HepG2 (cell line): ENCODE data around the gene FNDC3B. TPM values are rescaled to one million over a fixed set of nuclear protein-coding genes. Genes with fewer than 3 reads are reported as not detected.

ENCODE experiments used
- CBX5 ChIP-seq: sonication (generic); formaldehyde crosslinking; IDR thresholded peaks from 2 replicates; pipeline ENCODE4 v1.4.0; 2020; ENCODE audit warnings: missing genetic modification reagents, borderline replicate concordance
- KLF16 ChIP-seq, 2 experiments: sonication (generic) in 1 of 2; formaldehyde crosslinking in 1 of 2; IDR thresholded peaks; 2 replicates each; pipeline versions ENCODE4 v1.6.1 to v1.8.0; 2016 to 2023; ENCODE audit warnings: missing genetic modification reagents in 2 of 2, missing compliant biosample characterization in 1 of 2
- KLF6 ChIP-seq: IDR thresholded peaks from 2 replicates; pipeline ENCODE4 v1.8.0; 2016; ENCODE audit warnings: missing biosample characterization, missing genetic modification reagents
- NCOR1 ChIP-seq: fragments of 200-600 bp; sonication (generic); IDR thresholded peaks from 2 replicates; pipeline ENCODE4 v1.7.0; 2017; ENCODE audit warnings: antibody characterized with exemption, low read length, borderline replicate concordance
- RORA ChIP-seq: sonication (generic); formaldehyde crosslinking; IDR thresholded peaks from 2 replicates; pipeline ENCODE4 v1.5.0; 2020; ENCODE audit warnings: mild to moderate bottlenecking, missing genetic modification reagents, moderate library complexity
- SSRP1 ChIP-seq: IDR thresholded peaks from 2 replicates; pipeline ENCODE4 v1.6.1; 2016; ENCODE audit warnings: control low read depth
- ZFP36L1 ChIP-seq: sonication (generic); formaldehyde crosslinking; IDR thresholded peaks from 2 replicates; pipeline ENCODE4 v1.8.0; 2022; ENCODE audit warnings: mild to moderate bottlenecking, missing genetic modification reagents, moderate library complexity
- ZNF230 ChIP-seq: sonication (generic); formaldehyde crosslinking; IDR thresholded peaks from 2 replicates; pipeline ENCODE4 v1.4.0; 2020; ENCODE audit warnings: mild to moderate bottlenecking, missing genetic modification reagents
- ZNF326 ChIP-seq: sonication (generic); formaldehyde crosslinking; IDR thresholded peaks from 2 replicates; pipeline ENCODE4 v1.4.0; 2020; ENCODE audit warnings: missing genetic modification reagents, borderline replicate concordance
- ZNF547 ChIP-seq: sonication (generic); formaldehyde crosslinking; IDR thresholded peaks from 2 replicates; pipeline ENCODE4 v1.5.1; 2020; ENCODE audit warnings: mild to moderate bottlenecking, missing genetic modification reagents
- ZNF564 ChIP-seq: sonication (generic); formaldehyde crosslinking; IDR thresholded peaks from 2 replicates; pipeline ENCODE4 v1.8.1; 2023; ENCODE audit warnings: mild to moderate bottlenecking, missing genetic modification reagents
- ZNF607 ChIP-seq: sonication (generic); formaldehyde crosslinking; IDR thresholded peaks from 2 replicates; pipeline ENCODE4 v1.5.1; 2020; ENCODE audit warnings: missing genetic modification reagents, mild to moderate bottlenecking, borderline replicate concordance
- ZNF780A ChIP-seq: sonication (generic); formaldehyde crosslinking; IDR thresholded peaks from 2 replicates; pipeline ENCODE4 v1.8.0; 2022; ENCODE audit warnings: mild to moderate bottlenecking, missing genetic modification reagents, moderate library complexity
- ZSCAN21 ChIP-seq: sonication (generic); formaldehyde crosslinking; IDR thresholded peaks from 2 replicates; pipeline ENCODE4 v1.8.0; 2022; ENCODE audit warnings: mild to moderate bottlenecking, missing genetic modification reagents, moderate library complexity, borderline replicate concordance
- polyA plus RNA-seq, 8 experiments: library from polyadenylated mRNA; depleted of rRNA in 3 of 8; stranded (reverse) in 7 of 8; unstranded in 1 of 8; fragments of >200 nt; fragmentation: Illumina TruSeq in 4 of 8; extraction: Trizol in 4 of 8; gene quantifications; 2 replicates each; pipeline versions ENCODE4 v1.2.1 to v1.2.3, GENCODE V29; 2011 to 2016; ENCODE audit warnings: low read depth in 4 of 8, missing spikeins in 1 of 8, mixed read lengths in 1 of 8; ENCODE audit not compliant: insufficient read depth in 1 of 8
- total RNA-seq, 5 experiments: library from RNA; depleted of rRNA; stranded (reverse); fragments of >200 nt; fragmentation: Illumina TruSeq; extraction: Trizol; gene quantifications; 2 replicates each; pipeline ENCODE4 v1.2.3, GENCODE V29; 2016; ENCODE audit warnings: low read depth in 1 of 5
- TF ChIP-seq, protein P1 (sequence below): IDR thresholded peaks from 2 replicates; pipeline ENCODE4 v1.6.1; 2016; ENCODE audit warnings: low read depth, missing genetic modification reagents, missing compliant biosample characterization
- TF ChIP-seq, protein P2 (sequence below): IDR thresholded peaks from 2 replicates; pipeline ENCODE4 v1.6.1; 2016; ENCODE audit warnings: missing compliant biosample characterization, missing genetic modification reagents, borderline replicate concordance
- TF ChIP-seq, protein P3 (sequence below): sonication (generic); formaldehyde crosslinking; IDR thresholded peaks from 2 replicates; pipeline ENCODE4 v1.4.0; 2020; ENCODE audit warnings: missing genetic modification reagents
- TF ChIP-seq, protein P4 (sequence below): IDR thresholded peaks from 2 replicates; pipeline ENCODE4 v1.6.1; 2016; ENCODE audit warnings: missing genetic modification reagents, missing compliant biosample characterization

Gene FNDC3B
- total and polyA plus RNA-seq, 2 of the 13 experiments (the other 11 are each of a cell fraction or from before 2014, with no cell fraction given), result 74.8 to 103 TPM

DNA sequence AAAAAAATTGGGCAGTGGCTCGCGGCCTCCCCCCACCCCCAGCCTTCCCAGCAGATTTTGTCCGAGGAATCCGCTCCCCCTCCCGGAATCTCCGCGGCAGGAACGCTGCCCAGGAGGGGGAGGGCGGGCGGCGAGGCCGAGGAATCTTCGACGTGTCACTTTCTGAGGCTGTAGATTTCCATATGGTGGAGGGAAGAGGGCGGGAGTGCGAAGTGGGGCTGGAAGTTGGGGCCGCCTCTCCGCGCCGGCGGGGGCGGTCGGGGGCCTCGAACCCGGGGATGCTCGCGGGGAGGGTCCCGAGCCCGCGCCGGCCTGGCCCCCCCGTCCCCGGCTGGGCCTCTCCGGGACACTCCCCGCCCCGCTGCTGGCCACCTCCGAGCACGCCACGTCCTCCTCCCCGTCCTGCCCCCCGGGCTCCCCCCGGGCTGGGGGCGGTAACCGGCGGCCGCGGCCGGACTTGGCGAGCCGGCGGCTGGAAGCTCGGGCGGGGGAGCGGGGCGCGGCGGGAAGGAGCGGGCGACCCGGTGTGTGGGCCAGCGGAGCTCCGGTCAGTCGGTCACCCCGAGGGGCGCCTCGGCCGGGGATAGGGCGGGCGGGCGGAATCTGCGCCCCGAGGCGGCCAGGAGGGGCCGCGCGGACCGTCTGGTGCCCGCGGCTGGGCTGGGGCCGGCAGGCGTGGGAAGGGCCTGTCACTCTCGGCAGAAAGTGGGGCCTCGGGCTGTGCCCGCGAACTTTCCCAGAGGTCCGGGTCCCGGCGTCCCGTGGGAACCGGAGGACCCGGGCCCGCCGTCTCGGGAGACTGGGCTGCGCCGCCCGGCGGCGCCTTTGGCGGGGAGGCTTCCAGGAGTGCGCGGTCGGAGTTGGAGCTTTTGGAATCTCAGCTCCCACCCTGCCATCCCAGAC lies 951 bp downstream of the FNDC3B start (continued):
- TF ChIP-seq, protein P1, sequence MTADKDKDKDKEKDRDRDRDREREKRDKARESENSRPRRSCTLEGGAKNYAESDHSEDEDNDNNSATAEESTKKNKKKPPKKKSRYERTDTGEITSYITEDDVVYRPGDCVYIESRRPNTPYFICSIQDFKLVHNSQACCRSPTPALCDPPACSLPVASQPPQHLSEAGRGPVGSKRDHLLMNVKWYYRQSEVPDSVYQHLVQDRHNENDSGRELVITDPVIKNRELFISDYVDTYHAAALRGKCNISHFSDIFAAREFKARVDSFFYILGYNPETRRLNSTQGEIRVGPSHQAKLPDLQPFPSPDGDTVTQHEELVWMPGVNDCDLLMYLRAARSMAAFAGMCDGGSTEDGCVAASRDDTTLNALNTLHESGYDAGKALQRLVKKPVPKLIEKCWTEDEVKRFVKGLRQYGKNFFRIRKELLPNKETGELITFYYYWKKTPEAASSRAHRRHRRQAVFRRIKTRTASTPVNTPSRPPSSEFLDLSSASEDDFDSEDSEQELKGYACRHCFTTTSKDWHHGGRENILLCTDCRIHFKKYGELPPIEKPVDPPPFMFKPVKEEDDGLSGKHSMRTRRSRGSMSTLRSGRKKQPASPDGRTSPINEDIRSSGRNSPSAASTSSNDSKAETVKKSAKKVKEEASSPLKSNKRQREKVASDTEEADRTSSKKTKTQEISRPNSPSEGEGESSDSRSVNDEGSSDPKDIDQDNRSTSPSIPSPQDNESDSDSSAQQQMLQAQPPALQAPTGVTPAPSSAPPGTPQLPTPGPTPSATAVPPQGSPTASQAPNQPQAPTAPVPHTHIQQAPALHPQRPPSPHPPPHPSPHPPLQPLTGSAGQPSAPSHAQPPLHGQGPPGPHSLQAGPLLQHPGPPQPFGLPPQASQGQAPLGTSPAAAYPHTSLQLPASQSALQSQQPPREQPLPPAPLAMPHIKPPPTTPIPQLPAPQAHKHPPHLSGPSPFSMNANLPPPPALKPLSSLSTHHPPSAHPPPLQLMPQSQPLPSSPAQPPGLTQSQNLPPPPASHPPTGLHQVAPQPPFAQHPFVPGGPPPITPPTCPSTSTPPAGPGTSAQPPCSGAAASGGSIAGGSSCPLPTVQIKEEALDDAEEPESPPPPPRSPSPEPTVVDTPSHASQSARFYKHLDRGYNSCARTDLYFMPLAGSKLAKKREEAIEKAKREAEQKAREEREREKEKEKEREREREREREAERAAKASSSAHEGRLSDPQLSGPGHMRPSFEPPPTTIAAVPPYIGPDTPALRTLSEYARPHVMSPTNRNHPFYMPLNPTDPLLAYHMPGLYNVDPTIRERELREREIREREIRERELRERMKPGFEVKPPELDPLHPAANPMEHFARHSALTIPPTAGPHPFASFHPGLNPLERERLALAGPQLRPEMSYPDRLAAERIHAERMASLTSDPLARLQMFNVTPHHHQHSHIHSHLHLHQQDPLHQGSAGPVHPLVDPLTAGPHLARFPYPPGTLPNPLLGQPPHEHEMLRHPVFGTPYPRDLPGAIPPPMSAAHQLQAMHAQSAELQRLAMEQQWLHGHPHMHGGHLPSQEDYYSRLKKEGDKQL (CRISPR knock-in tag), result 0 out of 2 replicates have a peak, but pooled peaks have one; percentile 40
- peak; percentile 68; the same call in 1 of the 2 replicates for TF ChIP-seq KLF6 (CRISPR knock-in tag)
- TF ChIP-seq ZNF564 (CRISPR knock-in tag), result peak; percentile 56; the same call in 1 of the 2 replicates
- 0 out of 2 replicates have a peak, but pooled peaks have one; percentile 50 for TF ChIP-seq CBX5 (CRISPR knock-in tag)
- TF ChIP-seq, protein P2, sequence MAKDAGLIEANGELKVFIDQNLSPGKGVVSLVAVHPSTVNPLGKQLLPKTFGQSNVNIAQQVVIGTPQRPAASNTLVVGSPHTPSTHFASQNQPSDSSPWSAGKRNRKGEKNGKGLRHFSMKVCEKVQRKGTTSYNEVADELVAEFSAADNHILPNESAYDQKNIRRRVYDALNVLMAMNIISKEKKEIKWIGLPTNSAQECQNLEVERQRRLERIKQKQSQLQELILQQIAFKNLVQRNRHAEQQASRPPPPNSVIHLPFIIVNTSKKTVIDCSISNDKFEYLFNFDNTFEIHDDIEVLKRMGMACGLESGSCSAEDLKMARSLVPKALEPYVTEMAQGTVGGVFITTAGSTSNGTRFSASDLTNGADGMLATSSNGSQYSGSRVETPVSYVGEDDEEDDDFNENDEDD (CRISPR knock-in tag), result peak; percentile 49
- TF ChIP-seq KLF16 (CRISPR knock-in tag; IDR thresholded peaks at IDR 0.05), result peak in 1 of 2 experiments; percentile 34; a peak in 2 of 4 replicates
- TF ChIP-seq SSRP1 (CRISPR knock-in tag), result 0 out of 2 replicates have a peak, but pooled peaks have one; percentile 3
- no peak for TF ChIP-seq ZNF326 (CRISPR knock-in tag)
- no peak for TF ChIP-seq RORA (CRISPR knock-in tag)
- 0 out of 2 replicates have a peak, but pooled peaks have one; percentile 16 for TF ChIP-seq ZNF607 (CRISPR knock-in tag)
- TF ChIP-seq, protein P3, sequence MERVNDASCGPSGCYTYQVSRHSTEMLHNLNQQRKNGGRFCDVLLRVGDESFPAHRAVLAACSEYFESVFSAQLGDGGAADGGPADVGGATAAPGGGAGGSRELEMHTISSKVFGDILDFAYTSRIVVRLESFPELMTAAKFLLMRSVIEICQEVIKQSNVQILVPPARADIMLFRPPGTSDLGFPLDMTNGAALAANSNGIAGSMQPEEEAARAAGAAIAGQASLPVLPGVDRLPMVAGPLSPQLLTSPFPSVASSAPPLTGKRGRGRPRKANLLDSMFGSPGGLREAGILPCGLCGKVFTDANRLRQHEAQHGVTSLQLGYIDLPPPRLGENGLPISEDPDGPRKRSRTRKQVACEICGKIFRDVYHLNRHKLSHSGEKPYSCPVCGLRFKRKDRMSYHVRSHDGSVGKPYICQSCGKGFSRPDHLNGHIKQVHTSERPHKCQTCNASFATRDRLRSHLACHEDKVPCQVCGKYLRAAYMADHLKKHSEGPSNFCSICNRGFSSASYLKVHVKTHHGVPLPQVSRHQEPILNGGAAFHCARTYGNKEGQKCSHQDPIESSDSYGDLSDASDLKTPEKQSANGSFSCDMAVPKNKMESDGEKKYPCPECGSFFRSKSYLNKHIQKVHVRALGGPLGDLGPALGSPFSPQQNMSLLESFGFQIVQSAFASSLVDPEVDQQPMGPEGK, result peak; percentile 95; the same call in 1 of the 2 replicates
- 0 out of 2 replicates have a peak, but pooled peaks have one; percentile 7 for TF ChIP-seq ZFP36L1 (CRISPR knock-in tag)
- TF ChIP-seq NCOR1, result peak; percentile 33; the same call in 1 of the 2 replicates
- TF ChIP-seq ZNF230, result 0 out of 2 replicates have a peak, but pooled peaks have one; percentile 64
- peak; percentile 51; the same call in 1 of the 2 replicates for TF ChIP-seq ZSCAN21 (CRISPR knock-in tag)
- TF ChIP-seq ZNF547, result 0 out of 2 replicates have a peak, but pooled peaks have one; percentile 8
- TF ChIP-seq ZNF780A, result no peak
- TF ChIP-seq, protein P4, sequence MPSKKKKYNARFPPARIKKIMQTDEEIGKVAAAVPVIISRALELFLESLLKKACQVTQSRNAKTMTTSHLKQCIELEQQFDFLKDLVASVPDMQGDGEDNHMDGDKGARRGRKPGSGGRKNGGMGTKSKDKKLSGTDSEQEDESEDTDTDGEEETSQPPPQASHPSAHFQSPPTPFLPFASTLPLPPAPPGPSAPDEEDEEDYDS (CRISPR knock-in tag), result peak; percentile 18; the same call in 1 of the 2 replicates
